Esophagus mucosa (tissue), 1 donor: ENCODE data around the gene CXCL10. TPM values are rescaled to one million over a fixed set of nuclear protein-coding genes. Genes with fewer than 3 reads are reported as not detected.
"Not testable (repeated sequence)": the region's sequence is repeated elsewhere in the genome, so short reads cannot be mapped to it uniquely, and the experiment has no call there.

Experiments
- ATAC-seq: fragments of 200-7000 bp; cut with Tn5 transposase; one replicate; pipeline ENCODE4 v1.9.1; 2020
- total RNA-seq: library from RNA; stranded (reverse); gene quantifications from one replicate; pipeline ENCODE4 v1.2.4, GENCODE V29; 2023
- donor health status: DM: yes; HTN: yes; CAD: no.

CXCL10 gene
- total RNA-seq, 1 donor from 2014 or later, result 0.32 TPM

- no peak for ATAC-seq
Observed at GRCh38 chr4:76024065-76024464, 768 bp upstream of the CXCL10 start.

- ATAC-seq, result no peak
Observed at GRCh38 chr4:76022677-76023076, 620 bp downstream of the CXCL10 start.

GRCh38 chr4:76022031-76022430, 1.3 kb downstream of the CXCL10 start:
- ATAC-seq, result no peak

- ATAC-seq, result no peak
Observed at GRCh38 chr4:76017056-76017686, 6.1 kb downstream of the CXCL10 start.

GRCh38 chr4:76016393-76016792, 6.9 kb downstream of the CXCL10 start:
- no peak for ATAC-seq

GRCh38 chr4:76013540-76013939, 9.8 kb downstream of the CXCL10 start:
- no peak for ATAC-seq

GRCh38 chr4:76012388-76012801, 10.9 kb downstream of the CXCL10 start:
- no peak for ATAC-seq

GRCh38 chr4:76011700-76012387, 11.5 kb downstream of the CXCL10 start:
- ATAC-seq, result peak; percentile 62

GRCh38 chr4:76011018-76011670, 12.2 kb downstream of the CXCL10 start:
- ATAC-seq, result peak; percentile 10

- ATAC-seq, result no peak
Observed at GRCh38 chr4:76010576-76010975, 12.7 kb downstream of the CXCL10 start.

- ATAC-seq, result no peak
Observed at GRCh38 chr4:76009311-76009710, 14.0 kb downstream of the CXCL10 start.

GRCh38 chr4:76007089-76007862, 16.0 kb downstream of the CXCL10 start, which contains the start of gene CXCL9:
TSS of gene CXCL9 (minus strand) at chr4:76007509. CDS start at chr4:76007449, 60 bp downstream.
- peak; percentile 42 for ATAC-seq

- no peak for ATAC-seq
Observed at GRCh38 chr4:76003620-76004019, 19.7 kb downstream of the CXCL10 start.

GRCh38 chr4:76003035-76003434, 20.3 kb downstream of the CXCL10 start:
- no peak for ATAC-seq

GRCh38 chr4:76002176-76002575, 21.1 kb downstream of the CXCL10 start:
- ATAC-seq, result no peak

GRCh38 chr4:76001700-76002099, 21.6 kb downstream of the CXCL10 start:
- no peak for ATAC-seq

- no peak for ATAC-seq
Observed at GRCh38 chr4:76000279-76000678, 23.0 kb downstream of the CXCL10 start.

- not testable (repeated sequence) for ATAC-seq
Observed at GRCh38 chr4:75998525-75999147, 24.7 kb downstream of the CXCL10 start.

GRCh38 chr4:75997946-75998345, 25.4 kb downstream of the CXCL10 start:
- ATAC-seq, result no peak

GRCh38 chr4:75997081-75997480, 26.2 kb downstream of the CXCL10 start:
- no peak for ATAC-seq

GRCh38 chr4:75995727-75996126, 27.6 kb downstream of the CXCL10 start:
- peak; percentile 25 for ATAC-seq

- ATAC-seq, result no peak
Observed at GRCh38 chr4:75992462-75992861, 30.8 kb downstream of the CXCL10 start.
